ENCODE results near the gene RPF1.

The RPF1 gene

DNA sequence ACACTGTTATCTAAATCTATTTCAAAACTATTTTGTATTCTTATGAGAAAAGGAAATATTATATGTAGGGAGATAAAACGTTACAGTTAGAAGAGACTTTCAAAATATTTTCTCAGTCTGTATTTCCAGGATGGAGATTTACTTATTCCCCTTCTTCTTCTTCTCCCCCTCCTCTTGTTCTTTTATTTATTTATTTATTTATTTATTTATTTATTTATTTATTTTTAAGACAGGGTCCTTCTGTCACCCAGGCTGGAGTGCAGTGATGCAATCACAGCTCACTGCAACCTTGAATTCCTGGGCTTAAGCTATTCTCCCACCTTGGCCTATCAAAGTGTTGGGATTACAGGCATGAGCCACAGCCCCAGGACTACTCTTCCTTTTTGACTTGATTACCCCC is 2.8 kb upstream of the RPF1 start (continued):
- TF ChIP-seq, protein P1, sequence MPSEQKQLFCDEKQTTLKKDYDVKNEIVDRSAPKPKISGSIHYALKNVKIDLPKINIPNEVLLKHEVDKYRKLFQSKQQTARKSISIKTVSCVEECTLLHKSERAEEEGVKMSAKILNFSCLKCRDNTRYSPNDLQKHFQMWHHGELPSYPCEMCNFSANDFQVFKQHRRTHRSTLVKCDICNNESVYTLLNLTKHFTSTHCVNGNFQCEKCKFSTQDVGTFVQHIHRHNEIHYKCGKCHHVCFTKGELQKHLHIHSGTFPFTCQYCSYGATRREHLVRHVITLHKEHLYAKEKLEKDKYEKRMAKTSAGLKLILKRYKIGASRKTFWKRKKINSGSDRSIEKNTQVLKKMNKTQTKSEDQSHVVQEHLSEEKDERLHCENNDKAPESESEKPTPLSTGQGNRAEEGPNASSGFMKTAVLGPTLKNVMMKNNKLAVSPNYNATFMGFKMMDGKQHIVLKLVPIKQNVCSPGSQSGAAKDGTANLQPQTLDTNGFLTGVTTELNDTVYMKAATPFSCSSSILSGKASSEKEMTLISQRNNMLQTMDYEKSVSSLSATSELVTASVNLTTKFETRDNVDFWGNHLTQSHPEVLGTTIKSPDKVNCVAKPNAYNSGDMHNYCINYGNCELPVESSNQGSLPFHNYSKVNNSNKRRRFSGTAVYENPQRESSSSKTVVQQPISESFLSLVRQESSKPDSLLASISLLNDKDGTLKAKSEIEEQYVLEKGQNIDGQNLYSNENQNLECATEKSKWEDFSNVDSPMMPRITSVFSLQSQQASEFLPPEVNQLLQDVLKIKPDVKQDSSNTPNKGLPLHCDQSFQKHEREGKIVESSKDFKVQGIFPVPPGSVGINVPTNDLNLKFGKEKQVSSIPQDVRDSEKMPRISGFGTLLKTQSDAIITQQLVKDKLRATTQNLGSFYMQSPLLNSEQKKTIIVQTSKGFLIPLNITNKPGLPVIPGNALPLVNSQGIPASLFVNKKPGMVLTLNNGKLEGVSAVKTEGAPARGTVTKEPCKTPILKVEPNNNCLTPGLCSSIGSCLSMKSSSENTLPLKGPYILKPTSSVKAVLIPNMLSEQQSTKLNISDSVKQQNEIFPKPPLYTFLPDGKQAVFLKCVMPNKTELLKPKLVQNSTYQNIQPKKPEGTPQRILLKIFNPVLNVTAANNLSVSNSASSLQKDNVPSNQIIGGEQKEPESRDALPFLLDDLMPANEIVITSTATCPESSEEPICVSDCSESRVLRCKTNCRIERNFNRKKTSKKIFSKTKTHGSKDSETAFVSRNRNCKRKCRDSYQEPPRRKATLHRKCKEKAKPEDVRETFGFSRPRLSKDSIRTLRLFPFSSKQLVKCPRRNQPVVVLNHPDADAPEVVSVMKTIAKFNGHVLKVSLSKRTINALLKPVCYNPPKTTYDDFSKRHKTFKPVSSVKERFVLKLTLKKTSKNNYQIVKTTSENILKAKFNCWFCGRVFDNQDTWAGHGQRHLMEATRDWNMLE (tag by site-specific recombination; conservative IDR thresholded peaks at IDR 0.05; ENCODE audit: low read depth): peak; percentile 93
- TF ChIP-seq ZNF510 (tag by site-specific recombination; IDR thresholded peaks at IDR 0.05; ENCODE audit: insufficient replicate concordance) (peak; percentile 76), ZNF302 (tag by site-specific recombination; IDR thresholded peaks at IDR 0.05; ENCODE audit: low read depth) (0 out of 2 replicates have a peak, but pooled peaks have one; percentile 37), ZNF394 (tag by site-specific recombination; IDR thresholded peaks at IDR 0.05; ENCODE audit: borderline replicate concordance) (peak; percentile 95), GLIS1 (tag by site-specific recombination; IDR thresholded peaks at IDR 0.05) (no peak), ZNF214 (tag by site-specific recombination; IDR thresholded peaks at IDR 0.05; ENCODE audit: borderline replicate concordance) (no peak), ZNF341 (tag by site-specific recombination; IDR thresholded peaks at IDR 0.05; ENCODE audit: low read depth) (peak; percentile 15; the same call in 1 of the 2 replicates), GLI4 (tag by site-specific recombination; IDR thresholded peaks at IDR 0.05) (no peak), ZNF514 (tag by site-specific recombination; IDR thresholded peaks at IDR 0.05) (0 out of 2 replicates have a peak, but pooled peaks have one; percentile 81), PBX3 (CRISPR knock-in tag; IDR thresholded peaks at IDR 0.05) (no peak), ZNF529 (tag by site-specific recombination; IDR thresholded peaks at IDR 0.05; ENCODE audit: insufficient replicate concordance) (peak; percentile 54)
- TF ChIP-seq, protein P2, sequence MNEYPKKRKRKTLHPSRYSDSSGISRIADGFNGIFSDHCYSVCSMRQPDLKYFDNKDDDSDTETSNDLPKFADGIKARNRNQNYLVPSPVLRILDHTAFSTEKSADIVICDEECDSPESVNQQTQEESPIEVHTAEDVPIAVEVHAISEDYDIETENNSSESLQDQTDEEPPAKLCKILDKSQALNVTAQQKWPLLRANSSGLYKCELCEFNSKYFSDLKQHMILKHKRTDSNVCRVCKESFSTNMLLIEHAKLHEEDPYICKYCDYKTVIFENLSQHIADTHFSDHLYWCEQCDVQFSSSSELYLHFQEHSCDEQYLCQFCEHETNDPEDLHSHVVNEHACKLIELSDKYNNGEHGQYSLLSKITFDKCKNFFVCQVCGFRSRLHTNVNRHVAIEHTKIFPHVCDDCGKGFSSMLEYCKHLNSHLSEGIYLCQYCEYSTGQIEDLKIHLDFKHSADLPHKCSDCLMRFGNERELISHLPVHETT (tag by site-specific recombination; IDR thresholded peaks at IDR 0.05): 0 out of 2 replicates have a peak, but pooled peaks have one; percentile 31
- TF ChIP-seq, protein P3, sequence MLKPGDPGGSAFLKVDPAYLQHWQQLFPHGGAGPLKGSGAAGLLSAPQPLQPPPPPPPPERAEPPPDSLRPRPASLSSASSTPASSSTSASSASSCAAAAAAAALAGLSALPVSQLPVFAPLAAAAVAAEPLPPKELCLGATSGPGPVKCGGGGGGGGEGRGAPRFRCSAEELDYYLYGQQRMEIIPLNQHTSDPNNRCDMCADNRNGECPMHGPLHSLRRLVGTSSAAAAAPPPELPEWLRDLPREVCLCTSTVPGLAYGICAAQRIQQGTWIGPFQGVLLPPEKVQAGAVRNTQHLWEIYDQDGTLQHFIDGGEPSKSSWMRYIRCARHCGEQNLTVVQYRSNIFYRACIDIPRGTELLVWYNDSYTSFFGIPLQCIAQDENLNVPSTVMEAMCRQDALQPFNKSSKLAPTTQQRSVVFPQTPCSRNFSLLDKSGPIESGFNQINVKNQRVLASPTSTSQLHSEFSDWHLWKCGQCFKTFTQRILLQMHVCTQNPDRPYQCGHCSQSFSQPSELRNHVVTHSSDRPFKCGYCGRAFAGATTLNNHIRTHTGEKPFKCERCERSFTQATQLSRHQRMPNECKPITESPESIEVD (tag by site-specific recombination; IDR thresholded peaks at IDR 0.05): no peak

DNA sequence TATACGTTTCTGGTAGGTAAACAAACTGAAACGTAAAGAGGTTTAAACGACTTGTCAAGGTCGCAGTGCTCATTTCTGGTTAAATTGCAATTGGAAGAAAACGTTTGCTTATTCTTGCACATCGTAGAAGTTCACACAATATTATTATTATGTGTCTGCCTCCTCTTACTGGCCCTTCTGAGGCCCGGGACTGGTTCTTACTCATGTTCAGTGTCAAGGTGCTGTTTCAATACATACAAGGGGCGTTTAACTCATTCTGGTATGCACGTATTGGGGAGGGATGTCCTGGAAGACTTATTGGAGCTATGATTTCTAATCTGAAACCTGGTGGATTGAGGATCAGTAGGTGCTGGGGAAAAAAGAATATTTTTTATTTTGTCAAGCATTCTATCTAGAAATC is 932 bp downstream of the RPF1 start:
- CTCF ChIA-PET: interaction anchor here (0.6 to 1.4 kb wide), 7 partner anchors 24 to 273 kb away, joined by 3 to 5 read pairs (median 3); no protein-coding TSS in a partner anchor
- Histone ChIP-seq H3K27ac (ENCODE audit: extremely low read depth, low read depth, low read length) (no peak overlapping the region), H3K9me3 (ENCODE audit: control insufficient read depth, insufficient read depth, low read depth, low read length) (no peaks in the 10 kb centered on the region), H3K36me3 (ENCODE audit: control insufficient read depth in 2 of 2, insufficient read depth in 1 of 2, low read length in 2 of 2) (peaks cover 16 to 40% of the 10 kb centered on the region in 2 experiments), H3K4me3 (ENCODE audit: low read depth, low read length) (peak overlapping the region; percentile 82), H3K4me1 (ENCODE audit: control insufficient read depth, insufficient read depth, low read length) (no peaks in the 10 kb centered on the region)
- no peak for TF ChIP-seq SP7 (tag by site-specific recombination; IDR thresholded peaks at IDR 0.05)
- TF ChIP-seq KLF1 (tag by site-specific recombination; IDR thresholded peaks at IDR 0.05): no peak
- no peak for TF ChIP-seq ZNF121 (tag by site-specific recombination; IDR thresholded peaks at IDR 0.05)
- TF ChIP-seq ZNF670 (tag by site-specific recombination; IDR thresholded peaks at IDR 0.05; ENCODE audit: low read depth): no peak
- no peak for TF ChIP-seq ZNF510 (tag by site-specific recombination; IDR thresholded peaks at IDR 0.05; ENCODE audit: insufficient replicate concordance)
- no peak for TF ChIP-seq PBX3 (CRISPR knock-in tag; IDR thresholded peaks at IDR 0.05)
- no peak for TF ChIP-seq ZNF433 (tag by site-specific recombination; IDR thresholded peaks at IDR 0.05; ENCODE audit: low read depth)
- POLR2A ChIA-PET: interaction anchor here (0.7 to 1.9 kb wide), 3 partner anchors 10 to 94 kb away, joined by 3 to 6 read pairs (median 4); partner anchors contain the start of genes CTBS and SPATA1
